Stimulated activated CD8-positive, alpha-beta memory T cell treated with anti-CD3 and anti-CD28 coated beads, Interleukin-15, amount 100 ng/mL, for 48 hours (primary cell): ENCODE results near the gene FBXL12.
"Not testable (repeated sequence)": the region's sequence is repeated elsewhere in the genome, so short reads cannot be mapped to it uniquely, and the experiment has no call there.

Source experiments
- DNase-seq, 2 donors: peaks; one replicate each; pipeline ENCODE4 v3.0.0-alpha.2; 2020; ENCODE audit warnings: low read depth in 2 of 2

Gene FBXL12

GRCh38 chr19:9792206-9793070, 26.4 kb downstream of the FBXL12 start:
- DNase-seq, result peak; percentile 74 to 84

- DNase-seq, result peak; percentile 81 to 85
These were observed 27.2 kb downstream of the FBXL12 start for GRCh38 chr19:9791552-9792205.

GRCh38 chr19:9791073-9791367, 27.9 kb downstream of the FBXL12 start:
- not testable (repeated sequence) for DNase-seq

GRCh38 chr19:9789579-9789978, 29.3 kb downstream of the FBXL12 start:
- DNase-seq, result not testable (repeated sequence)

- no peak for DNase-seq
These were observed 29.8 kb downstream of the FBXL12 start for GRCh38 chr19:9789066-9789465.

DNA sequence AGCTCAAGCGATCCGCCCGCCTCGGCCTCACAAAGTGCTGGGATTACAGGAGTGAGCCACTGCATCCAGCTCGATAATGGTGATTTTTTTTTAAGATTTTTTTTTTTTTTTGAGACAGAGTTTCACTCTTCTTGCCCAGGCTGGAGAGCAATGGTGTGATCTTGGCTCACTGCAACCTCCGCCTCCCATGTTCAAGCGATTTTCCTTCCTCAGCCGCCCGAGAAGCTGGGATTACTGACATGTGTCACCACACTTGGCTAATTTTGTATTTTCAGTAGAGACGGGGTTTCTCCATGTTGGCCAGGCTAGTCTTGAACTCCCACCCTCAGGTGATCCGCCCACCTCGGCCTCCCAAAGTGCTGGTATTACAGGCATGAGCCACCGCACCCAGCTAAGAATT, 30.3 kb downstream of the FBXL12 start:
- not testable (repeated sequence) for DNase-seq

- DNase-seq, result no peak
These were observed 32.1 kb downstream of the FBXL12 start for GRCh38 chr19:9786819-9787218.

- no peak for DNase-seq
These were observed 32.5 kb downstream of the FBXL12 start for GRCh38 chr19:9786342-9786741.

GRCh38 chr19:9785367-9786331, 33.2 kb downstream of the FBXL12 start:
- peak; percentile 94 to 95 for DNase-seq

- DNase-seq, result not testable (repeated sequence)
These were observed 34.7 kb downstream of the FBXL12 start for GRCh38 chr19:9784163-9784496.

GRCh38 chr19:9782338-9782737, 36.5 kb downstream of the FBXL12 start:
- no peak for DNase-seq

DNA sequence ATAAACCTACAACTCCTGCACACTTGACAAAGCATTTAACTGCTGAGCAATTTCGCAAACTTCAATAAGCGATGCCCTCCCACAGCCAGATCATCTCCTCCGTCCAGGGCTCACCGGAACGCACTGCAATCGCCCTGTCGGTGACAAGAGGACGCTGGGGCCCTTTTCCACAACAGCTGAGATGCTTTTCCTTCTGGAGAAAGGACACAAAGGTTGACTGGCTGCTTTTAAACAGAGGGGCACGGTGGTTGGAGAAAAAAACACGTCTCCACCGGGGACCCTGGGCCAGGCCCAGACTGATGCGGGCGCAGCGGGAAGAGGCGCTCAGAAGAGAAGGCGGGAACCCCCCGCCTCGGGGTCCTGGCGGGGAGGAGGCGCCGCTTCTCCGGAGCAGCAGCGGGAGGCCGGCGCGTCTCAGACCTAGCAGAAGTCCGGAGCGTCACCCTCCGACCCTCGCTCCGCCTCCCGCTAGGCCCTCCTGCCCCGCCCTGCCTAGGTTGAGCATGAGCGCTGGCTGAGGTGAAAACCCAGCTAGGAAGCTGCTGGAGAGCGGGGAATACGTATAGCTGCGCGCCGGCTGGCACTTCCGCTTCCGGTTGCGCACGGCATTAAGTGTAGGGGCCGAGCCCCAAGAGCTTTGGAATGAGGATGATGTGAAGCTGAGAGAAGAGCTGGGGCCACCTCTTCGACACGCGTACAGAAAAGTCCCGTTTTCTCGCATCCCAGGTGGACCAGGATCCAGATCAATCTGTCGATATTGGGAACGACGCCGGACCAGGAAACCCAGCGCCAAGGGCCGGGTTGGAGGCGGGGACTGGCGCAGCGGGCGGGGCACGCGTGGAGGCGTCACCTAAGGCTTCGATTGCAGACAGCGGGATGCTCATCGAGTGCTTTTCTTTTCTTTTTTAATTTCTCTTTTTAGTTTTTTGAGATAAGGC, 50.4 kb downstream of the FBXL12 start, which contains the start of gene ZNF846:
TSS of gene ZNF846 (minus strand) at position 564 of the 938 bp plus-strand sequence. CDS start 3,788 bp downstream, outside the sequence.
- peak; percentile 89 to 92 for DNase-seq
